ENCODE results near the gene CPED1.
"Not testable (repeated sequence)": the region's sequence is repeated elsewhere in the genome, so short reads cannot be mapped to it uniquely, and the experiment has no call there.

The CPED1 gene

DNA sequence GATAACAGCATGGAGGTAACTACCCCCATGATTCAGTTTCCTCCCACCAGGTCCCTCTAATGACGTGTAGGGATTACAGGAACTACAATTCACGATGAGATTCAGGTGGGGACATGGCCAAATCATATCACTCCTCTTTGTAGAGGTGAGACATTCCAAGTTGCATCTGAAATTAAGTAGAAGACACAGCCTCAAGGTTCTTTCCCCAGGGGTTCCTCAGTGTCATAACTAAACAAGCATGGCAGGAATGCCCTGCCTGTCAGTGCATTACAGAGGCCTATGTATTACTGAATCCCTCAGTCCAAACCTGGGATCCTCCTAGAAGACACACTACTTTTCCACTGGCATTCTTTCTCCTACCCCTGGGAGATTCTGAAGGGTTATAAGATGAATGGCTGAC, 297.7 kb downstream of the CPED1 start:
- no peak for DNase-seq (ENCODE audit: low read depth in 2 of 2)
- TF ChIP-seq, protein P1, sequence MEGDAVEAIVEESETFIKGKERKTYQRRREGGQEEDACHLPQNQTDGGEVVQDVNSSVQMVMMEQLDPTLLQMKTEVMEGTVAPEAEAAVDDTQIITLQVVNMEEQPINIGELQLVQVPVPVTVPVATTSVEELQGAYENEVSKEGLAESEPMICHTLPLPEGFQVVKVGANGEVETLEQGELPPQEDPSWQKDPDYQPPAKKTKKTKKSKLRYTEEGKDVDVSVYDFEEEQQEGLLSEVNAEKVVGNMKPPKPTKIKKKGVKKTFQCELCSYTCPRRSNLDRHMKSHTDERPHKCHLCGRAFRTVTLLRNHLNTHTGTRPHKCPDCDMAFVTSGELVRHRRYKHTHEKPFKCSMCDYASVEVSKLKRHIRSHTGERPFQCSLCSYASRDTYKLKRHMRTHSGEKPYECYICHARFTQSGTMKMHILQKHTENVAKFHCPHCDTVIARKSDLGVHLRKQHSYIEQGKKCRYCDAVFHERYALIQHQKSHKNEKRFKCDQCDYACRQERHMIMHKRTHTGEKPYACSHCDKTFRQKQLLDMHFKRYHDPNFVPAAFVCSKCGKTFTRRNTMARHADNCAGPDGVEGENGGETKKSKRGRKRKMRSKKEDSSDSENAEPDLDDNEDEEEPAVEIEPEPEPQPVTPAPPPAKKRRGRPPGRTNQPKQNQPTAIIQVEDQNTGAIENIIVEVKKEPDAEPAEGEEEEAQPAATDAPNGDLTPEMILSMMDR (IDR thresholded peaks at IDR 0.05; ENCODE audit: low read depth, low read length): no peak
- no peak overlapping the region for H3K4me3 ChIP-seq (replicated peaks in 1 of 2; ENCODE audit: low read depth in 2 of 2, low read length in 2 of 2)

DNA sequence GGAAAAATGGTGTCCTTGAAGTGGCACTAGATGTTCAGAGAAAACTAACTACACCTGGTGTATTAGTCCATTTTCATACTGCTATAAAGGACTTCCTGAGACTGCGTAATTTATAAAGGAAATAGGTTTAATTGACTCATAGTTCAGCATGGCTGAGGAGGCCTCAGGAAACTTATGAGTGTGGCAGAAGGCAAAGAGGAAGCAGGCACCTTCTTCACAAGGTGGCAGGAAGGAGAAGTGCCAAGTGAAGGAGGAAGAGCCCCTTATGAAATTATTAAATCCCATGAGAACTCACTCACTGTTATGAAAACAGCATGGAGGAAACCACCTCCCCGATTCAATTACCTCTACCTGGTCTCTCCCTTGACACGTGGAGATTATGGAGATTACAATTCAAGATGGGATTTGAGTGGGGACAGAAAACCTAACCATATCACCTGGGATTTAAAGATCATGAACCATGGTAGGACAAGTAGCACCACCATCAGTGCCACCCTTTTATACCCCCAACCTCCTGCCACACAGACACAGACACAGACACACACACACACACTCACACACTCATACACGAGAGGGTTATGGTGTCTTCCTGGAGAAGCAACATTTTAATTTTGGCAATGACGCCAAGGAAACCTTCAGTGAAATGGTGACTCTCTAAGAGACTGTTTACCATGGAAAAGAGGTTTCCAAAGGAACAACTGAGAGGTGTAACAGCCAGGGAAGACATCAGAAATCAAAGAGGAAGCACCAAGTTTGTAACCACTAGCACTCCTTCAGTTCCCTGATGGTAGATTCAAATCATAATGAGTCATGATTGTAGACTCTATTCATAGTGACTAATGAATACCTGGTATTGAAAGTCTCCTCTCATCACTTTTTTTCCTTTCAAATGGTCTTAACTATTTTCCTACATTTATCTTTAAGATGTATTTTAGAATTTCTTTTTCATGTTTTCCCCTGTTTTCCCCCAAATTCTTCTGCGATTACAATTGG, 298.5 kb downstream of the CPED1 start:
- peak in 1 of 2 donors; percentile 51 for DNase-seq (ENCODE audit: low read depth in 2 of 2)
- TF ChIP-seq, protein P1 (IDR thresholded peaks at IDR 0.05; ENCODE audit: low read depth, low read length): no peak
- H3K4me3 ChIP-seq (replicated peaks in 1 of 2; ENCODE audit: low read depth in 2 of 2, low read length in 2 of 2): no peak overlapping the region

DNA sequence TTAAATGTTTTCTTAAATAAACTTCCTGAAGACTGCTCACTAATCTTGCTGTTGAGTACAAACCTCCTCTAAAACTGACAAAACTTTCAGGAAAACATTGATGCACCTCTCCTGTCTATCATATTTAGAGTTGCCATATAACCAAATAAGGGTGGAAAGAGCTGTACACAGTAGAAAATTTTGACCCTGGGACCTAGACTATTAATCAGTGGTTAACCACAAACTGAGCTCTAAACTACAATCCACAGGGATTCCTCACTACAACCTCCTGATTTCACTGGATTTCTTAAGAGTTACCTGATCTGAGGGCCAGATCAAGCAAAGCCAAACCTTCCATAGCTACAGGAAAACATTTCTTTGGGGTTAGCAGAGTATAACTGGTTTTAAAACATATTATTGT, 300.4 kb downstream of the CPED1 start:
- H3K4me3 ChIP-seq (replicated peaks in 1 of 2; ENCODE audit: low read depth in 2 of 2, low read length in 2 of 2): no peak overlapping the region
- TF ChIP-seq, protein P1 (IDR thresholded peaks at IDR 0.05; ENCODE audit: low read depth, low read length): no peak
- DNase-seq (ENCODE audit: low read depth in 2 of 2): peak; percentile 30 to 77

DNA sequence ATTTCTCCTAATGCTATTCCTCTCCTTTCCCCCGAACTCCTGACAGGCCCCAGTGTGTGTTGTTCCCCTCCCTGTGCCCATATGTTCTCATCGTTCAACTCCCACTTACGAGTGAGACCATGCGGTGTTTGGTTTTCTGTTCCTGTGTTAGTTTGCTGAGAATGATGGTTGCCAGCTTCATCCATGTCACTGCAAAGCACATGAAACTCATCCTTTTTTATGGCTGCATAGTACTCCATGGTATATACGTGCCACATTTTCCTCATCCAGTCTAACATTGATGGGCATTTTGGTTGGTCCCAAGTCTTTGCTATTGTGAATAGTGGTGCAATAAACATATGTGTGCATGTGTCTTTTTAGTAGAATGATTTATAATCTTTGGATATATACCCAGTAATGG, 301.4 kb downstream of the CPED1 start:
- not testable (repeated sequence) for H3K4me3 ChIP-seq (replicated peaks in 1 of 2; ENCODE audit: low read depth in 2 of 2, low read length in 2 of 2)

DNA sequence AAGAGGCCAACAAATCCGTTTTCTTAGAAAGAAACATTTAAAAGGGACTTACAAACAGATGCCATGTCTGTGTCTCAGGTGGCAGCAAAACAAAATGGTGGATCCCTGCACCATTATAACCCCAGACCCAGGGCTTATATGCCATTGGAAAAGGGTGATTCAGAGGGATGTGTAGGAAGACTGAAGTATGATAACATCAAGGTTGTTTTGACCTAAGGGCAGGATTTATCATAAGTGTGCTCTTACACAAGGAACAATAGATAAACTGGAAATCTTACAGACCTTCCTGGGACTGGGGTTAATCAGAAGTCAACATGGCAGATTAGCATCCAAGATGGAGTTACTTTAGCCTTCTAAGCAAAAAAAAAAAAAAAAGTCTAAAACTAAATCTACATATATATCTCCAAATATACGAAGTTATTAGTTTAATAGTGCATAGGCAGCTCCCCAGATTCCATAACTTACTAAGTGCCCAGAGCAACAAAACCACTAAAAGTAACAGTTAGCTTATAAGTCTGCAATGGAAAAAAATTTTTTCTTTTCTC, 306.0 kb downstream of the CPED1 start:
- DNase-seq (ENCODE audit: low read depth in 2 of 2): no peak
- H3K4me3 ChIP-seq (replicated peaks in 1 of 2; ENCODE audit: low read depth in 2 of 2, low read length in 2 of 2): no peak overlapping the region
- TF ChIP-seq, protein P1 (IDR thresholded peaks at IDR 0.05; ENCODE audit: low read depth, low read length): no peak

More for the DNA sequence above, 301.4 kb downstream of the CPED1 start:
- not testable (repeated sequence) for DNase-seq (ENCODE audit: low read depth in 2 of 2)

DNA sequence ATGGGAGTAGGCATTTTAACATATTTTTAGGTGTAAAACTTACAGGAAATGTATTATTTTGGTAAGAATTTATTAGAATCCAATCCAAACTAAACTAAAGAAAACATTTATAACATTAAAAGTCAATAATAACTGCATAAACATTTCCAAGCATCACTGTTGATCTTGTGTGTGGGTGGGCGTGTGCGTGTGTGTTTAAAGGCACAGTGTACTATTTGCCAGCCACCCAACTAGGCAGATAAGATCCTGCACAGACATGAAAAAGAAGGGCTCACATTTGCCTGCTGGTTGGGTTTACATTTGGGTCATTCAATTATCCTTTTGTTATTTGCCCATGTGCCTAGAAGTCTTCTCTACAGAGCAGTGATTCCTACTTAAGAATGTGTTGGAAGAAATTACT, 309.3 kb downstream of the CPED1 start:
- no peak for DNase-seq (ENCODE audit: low read depth in 2 of 2)
- TF ChIP-seq, protein P1 (IDR thresholded peaks at IDR 0.05; ENCODE audit: low read depth, low read length): no peak
- no peak overlapping the region for H3K4me3 ChIP-seq (replicated peaks in 1 of 2; ENCODE audit: low read depth in 2 of 2, low read length in 2 of 2)

DNA sequence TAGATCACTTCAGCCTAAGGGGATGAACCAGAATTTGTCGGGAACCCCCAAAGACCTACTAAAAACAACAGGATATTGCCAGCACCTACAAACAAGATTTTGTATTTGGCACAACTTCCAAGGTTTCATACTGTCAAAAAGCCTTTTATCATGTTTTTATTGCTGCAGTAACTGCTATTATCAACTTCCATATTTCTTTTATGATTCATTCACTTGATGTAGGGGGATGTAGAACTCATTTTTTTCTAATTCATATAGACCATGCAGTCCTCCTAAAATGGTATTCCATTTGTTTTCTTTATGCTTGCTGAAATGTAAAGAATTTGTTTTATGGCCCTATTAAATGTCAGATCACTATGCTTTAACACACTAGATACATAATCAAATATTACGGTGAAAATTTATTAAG, 310.3 kb downstream of the CPED1 start:
- DNase-seq (ENCODE audit: low read depth in 2 of 2): no peak
- TF ChIP-seq, protein P1 (IDR thresholded peaks at IDR 0.05; ENCODE audit: low read depth, low read length): no peak
- H3K4me3 ChIP-seq (replicated peaks in 1 of 2; ENCODE audit: low read depth in 2 of 2, low read length in 2 of 2): no peak overlapping the region
